NCI-H446 treated with DMSO at 0.1 percent for 48 hours (cell line): Measurements from ENCODE around the gene FRMD4A.
A peak's percentile ranks its signal among the peaks of the same experiment; 100 is the strongest.

Experiments used
- DNase-seq: peaks from one replicate; lab custom pipeline; 2025; lab: John Stamatoyannopoulos, UW

The FRMD4A gene

GRCh38 chr10:13672548-13672947 is 658.2 kb downstream of the FRMD4A start:
- no peak for DNase-seq

GRCh38 chr10:13671904-13672303 is 658.8 kb downstream of the FRMD4A start:
- no peak for DNase-seq

GRCh38 chr10:13670311-13670710 is 660.4 kb downstream of the FRMD4A start:
- DNase-seq, result no peak

DNA sequence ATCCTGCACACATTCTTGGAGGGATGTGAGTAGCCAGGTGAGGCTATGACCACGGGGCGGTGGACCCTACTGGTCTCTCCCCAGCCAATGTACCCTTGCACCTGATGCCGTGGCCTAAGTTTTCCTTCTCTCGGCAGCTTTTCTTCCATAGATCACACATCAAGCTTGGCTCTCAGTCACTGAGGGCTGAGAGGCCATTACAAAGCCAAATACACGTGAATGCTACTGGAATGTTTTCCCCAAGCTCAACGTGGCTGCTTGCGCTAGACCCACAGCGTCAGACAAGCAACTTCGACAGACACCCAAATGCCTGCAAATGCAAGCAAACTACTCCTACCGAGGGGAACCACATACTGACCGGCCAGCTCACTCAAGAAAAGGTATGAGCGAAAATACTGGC is 660.8 kb downstream of the FRMD4A start:
- no peak for DNase-seq

GRCh38 chr10:13669182-13669855 is 661.4 kb downstream of the FRMD4A start:
- DNase-seq, result no peak

- DNase-seq, result no peak
These were observed 662.6 kb downstream of the FRMD4A start for GRCh38 chr10:13668126-13668525.

DNA sequence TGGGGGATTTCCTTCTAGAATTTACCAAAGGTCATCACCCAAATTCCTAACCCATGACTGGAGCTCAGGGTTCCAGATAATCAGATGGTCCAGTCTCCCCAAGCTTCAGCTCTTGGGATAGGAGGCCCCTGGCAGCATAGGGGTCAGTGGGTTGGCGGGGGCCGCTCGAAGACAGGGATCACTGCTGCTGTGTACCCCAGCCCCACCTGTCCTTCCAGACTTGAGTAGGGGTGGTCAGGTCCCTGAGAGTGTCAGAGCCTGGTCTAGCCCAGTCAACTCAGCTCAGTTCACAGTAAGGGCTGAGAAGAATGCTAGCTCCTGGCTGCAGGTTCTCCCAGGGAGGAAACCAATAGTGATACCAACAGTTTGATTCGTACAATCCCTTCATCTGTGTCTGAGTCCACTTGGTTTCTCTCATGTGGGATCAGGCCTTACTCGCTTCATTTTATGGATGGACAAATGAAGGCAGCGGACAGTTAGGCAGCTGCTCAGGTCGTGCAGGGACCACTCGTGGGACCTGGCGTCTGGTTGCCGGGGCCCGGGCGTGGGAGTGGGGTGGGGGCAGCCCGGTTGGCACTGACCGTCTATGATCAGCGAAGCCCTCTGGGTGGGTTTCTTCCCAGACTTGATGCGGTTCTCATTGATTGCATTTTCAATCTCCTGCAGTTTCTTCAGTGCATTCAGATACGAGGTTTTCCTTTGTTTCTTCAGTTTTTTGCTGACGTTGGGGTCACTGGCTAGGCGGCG is 665.0 kb downstream of the FRMD4A start:
- no peak for DNase-seq

- DNase-seq, result no peak
These were observed 669.5 kb downstream of the FRMD4A start for GRCh38 chr10:13661256-13661655.

- no peak for DNase-seq
These were observed 670.2 kb downstream of the FRMD4A start for GRCh38 chr10:13660551-13660920.

GRCh38 chr10:13659887-13660550 is 670.7 kb downstream of the FRMD4A start:
- peak; percentile 45 for DNase-seq

GRCh38 chr10:13658871-13659685 is 671.6 kb downstream of the FRMD4A start:
- DNase-seq, result peak; percentile 9

- no peak for DNase-seq
These were observed 672.5 kb downstream of the FRMD4A start for GRCh38 chr10:13658264-13658663.

DNA sequence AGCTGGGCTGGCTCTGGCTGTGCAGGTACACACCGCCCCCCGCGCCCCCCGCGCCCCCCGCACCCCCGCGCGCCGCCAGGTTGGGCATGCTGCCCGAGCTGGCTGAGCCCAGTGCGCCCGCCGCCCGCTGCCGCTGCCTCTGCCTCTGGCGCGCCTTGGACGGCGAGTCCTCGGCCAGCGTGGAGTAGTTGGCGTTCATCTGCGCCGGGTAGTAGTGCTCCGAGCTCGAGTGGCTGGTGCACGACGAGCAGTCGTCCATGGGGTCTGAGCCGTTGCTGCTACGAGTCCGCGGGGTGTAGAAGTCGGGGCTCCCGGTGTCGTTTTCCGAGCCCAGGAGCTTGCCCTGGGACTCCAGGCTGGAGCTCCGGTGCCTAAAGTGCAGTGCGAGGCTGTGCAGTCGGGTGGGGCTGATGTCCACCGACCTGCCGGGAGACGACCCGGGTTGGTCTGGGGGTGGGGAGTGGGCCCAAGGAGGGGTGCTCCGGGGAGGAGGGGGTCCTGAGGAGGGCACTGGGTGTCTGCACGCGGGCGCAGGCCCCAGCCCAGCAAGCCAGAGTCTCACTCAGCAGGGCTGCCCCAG is 673.5 kb downstream of the FRMD4A start:
- no peak for DNase-seq

GRCh38 chr10:13656337-13657100 is 674.2 kb downstream of the FRMD4A start:
- no peak for DNase-seq

GRCh38 chr10:13654846-13655245 is 675.9 kb downstream of the FRMD4A start:
- DNase-seq, result no peak

DNA sequence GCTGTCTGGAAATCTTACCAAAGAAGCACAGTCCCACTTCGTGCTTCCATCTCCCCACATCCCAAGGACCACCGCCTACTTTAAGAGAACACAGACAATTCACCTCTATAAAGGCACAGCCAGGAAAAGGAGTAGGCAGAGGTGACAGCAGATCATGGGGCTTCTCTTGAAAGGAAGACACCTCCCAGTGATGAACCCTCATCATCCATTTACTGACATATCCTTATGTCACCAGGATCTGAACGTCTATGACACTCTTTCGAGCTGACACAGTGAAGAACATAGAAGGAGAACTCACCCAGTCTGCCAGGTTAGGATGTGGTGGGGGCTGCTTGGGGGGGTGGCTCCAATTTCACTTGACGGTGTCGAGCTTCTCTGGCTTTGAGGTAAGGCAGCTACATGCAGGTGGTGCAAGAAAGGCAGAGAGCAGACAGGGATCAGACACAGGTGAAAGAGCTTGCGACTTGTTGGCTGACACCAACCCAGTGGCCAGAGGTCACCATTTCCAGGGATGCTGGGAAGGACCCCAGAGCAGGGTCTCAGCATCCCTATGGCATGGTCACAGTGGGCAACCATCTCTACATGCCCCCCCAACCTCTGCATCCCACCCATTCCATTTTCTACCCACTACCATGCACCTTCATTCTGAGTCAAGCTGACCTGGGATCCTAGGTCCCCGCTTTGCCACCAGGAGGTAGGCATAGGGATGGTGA is 676.5 kb downstream of the FRMD4A start:
- DNase-seq, result no peak

GRCh38 chr10:13652860-13653259 is 677.9 kb downstream of the FRMD4A start:
- DNase-seq, result no peak

DNA sequence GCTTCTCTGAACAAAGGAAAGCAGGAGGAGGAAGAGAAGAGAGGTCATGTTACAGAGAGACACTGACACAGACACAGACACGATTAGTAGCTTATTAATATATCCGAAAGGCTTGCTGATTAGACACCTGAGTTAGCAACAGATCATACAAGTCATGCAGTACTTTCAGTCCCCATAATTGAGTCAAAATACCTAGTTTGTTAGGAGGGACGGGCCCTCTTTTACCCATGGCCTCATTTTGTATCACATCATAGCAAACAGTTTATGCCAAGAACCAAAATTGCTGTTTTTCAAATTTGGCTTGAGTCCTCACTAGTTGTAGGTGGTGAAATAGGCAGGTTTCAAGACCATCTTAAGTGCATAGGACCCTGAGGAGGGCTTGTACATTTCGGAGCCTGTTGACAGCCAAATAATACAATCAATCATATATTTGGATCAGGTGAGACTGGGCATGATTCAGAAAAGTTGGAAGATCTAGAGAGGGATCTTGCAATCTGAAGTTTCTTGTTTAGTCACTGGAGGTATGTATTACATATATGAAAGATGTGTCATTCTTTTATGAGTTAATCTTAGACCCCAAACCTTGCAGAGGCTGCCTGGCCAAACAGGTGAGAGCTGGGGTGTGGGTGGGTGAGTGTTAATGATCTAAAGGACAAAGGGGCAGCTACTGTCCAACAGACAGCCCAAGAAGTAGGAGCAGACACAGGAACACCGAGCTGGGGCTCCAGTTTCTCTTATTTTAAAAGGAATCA is 678.6 kb downstream of the FRMD4A start:
- no peak for DNase-seq

GRCh38 chr10:13650961-13651360 is 679.8 kb downstream of the FRMD4A start:
- DNase-seq, result no peak
